Measurements from ENCODE around the gene CDC42BPG. TPM values are rescaled to one million over a fixed set of nuclear protein-coding genes. Genes with fewer than 3 reads are reported as not detected.
A peak's percentile ranks its signal among the peaks of the same experiment; 100 is the strongest.

The CDC42BPG gene
- total RNA-seq, 1 experiment from 2014 or later = 4.1 TPM

GRCh38 chr11:64826578-64827450 is 17.6 kb downstream of the CDC42BPG start:
- ATAC-seq (peak; percentile 39; the same call in 1 of the 2 replicates), DNase-seq (ENCODE audit: low read depth, low spot score) (no peak)
- ChIA-PET CTCF (interaction anchor here (0.6 kb wide), 1 partner anchor 230 kb away, joined by 5 read pairs; no protein-coding TSS in a partner anchor), POLR2A (interaction anchor here (0.6 to 0.8 kb wide), 2 partner anchors 35 to 823 kb away, joined by 3 to 4 read pairs; no protein-coding TSS in a partner anchor)
- H3K27me3 ChIP-seq (ENCODE audit: control insufficient read depth, insufficient read depth, low read length) = no peaks in the 10 kb centered on the region
- TF ChIP-seq, protein P1, sequence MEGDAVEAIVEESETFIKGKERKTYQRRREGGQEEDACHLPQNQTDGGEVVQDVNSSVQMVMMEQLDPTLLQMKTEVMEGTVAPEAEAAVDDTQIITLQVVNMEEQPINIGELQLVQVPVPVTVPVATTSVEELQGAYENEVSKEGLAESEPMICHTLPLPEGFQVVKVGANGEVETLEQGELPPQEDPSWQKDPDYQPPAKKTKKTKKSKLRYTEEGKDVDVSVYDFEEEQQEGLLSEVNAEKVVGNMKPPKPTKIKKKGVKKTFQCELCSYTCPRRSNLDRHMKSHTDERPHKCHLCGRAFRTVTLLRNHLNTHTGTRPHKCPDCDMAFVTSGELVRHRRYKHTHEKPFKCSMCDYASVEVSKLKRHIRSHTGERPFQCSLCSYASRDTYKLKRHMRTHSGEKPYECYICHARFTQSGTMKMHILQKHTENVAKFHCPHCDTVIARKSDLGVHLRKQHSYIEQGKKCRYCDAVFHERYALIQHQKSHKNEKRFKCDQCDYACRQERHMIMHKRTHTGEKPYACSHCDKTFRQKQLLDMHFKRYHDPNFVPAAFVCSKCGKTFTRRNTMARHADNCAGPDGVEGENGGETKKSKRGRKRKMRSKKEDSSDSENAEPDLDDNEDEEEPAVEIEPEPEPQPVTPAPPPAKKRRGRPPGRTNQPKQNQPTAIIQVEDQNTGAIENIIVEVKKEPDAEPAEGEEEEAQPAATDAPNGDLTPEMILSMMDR (IDR thresholded peaks at IDR 0.05) = no peak
- TF ChIP-seq SIN3A (IDR thresholded peaks at IDR 0.05; ENCODE audit: borderline replicate concordance, insufficient read depth, low read depth, low read length) (no peak), REST (IDR thresholded peaks at IDR 0.05; ENCODE audit: insufficient read depth in 1 of 2, low read depth in 2 of 2, low read length in 1 of 2) (no peak), TCF7L2 (IDR thresholded peaks at IDR 0.05; ENCODE audit: low read depth, low read length) (no peak), POLR2AphosphoS5 (IDR thresholded peaks at IDR 0.05; ENCODE audit: low read depth, low read length) (no peak)
- in situ Hi-C loops (cut with HindIII; ENCODE audit: low pct_unique_long_range_greater_than_20kb, low sequenced_read_pairs) (no loop called here), intact Hi-C loops (cut with micrococcal nuclease; ENCODE audit: unreplicated experiment) (no loop called here)
- H3K4me3 ChIP-seq (ENCODE audit: low read depth in 2 of 2, low read length in 2 of 2) = no peak overlapping the region
- no peak overlapping the region for H3K27ac ChIP-seq (ENCODE audit: low read length)
- no TSS peak for BruUV-seq (replicated peaks)
- H3K9me3 ChIP-seq (ENCODE audit: control insufficient read depth, insufficient read depth, low read depth, low read length) = no peaks in the 10 kb centered on the region
- H3K36me3 ChIP-seq (ENCODE audit: control insufficient read depth, insufficient read depth, low read length) = no peaks in the 10 kb centered on the region
- H3K4me1 ChIP-seq (ENCODE audit: control insufficient read depth, insufficient read depth, low read length) = no peaks in the 10 kb centered on the region

GRCh38 chr11:64826062-64826461 is 18.4 kb downstream of the CDC42BPG start:
- Histone ChIP-seq H3K4me3 (ENCODE audit: low read depth in 2 of 2, low read length in 2 of 2) (no peak overlapping the region), H3K9me3 (ENCODE audit: control insufficient read depth, insufficient read depth, low read depth, low read length) (no peaks in the 10 kb centered on the region), H3K4me1 (ENCODE audit: control insufficient read depth, insufficient read depth, low read length) (no peaks in the 10 kb centered on the region), H3K27ac (ENCODE audit: low read length) (no peak overlapping the region), H3K36me3 (ENCODE audit: control insufficient read depth, insufficient read depth, low read length) (no peaks in the 10 kb centered on the region), H3K27me3 (ENCODE audit: control insufficient read depth, insufficient read depth, low read length) (no peaks in the 10 kb centered on the region)
- no peak for DNase-seq (ENCODE audit: low read depth, low spot score)
- intact Hi-C loops (cut with micrococcal nuclease; ENCODE audit: unreplicated experiment) = no loop called here
- POLR2A ChIA-PET = interaction anchor here (0.6 kb wide), 2 partner anchors 589 to 823 kb away, joined by 4 read pairs; no protein-coding TSS in a partner anchor
- BruUV-seq (replicated peaks) = no TSS peak
- ATAC-seq = no peak
- TF ChIP-seq TCF7L2 (IDR thresholded peaks at IDR 0.05; ENCODE audit: low read depth, low read length) (no peak), POLR2AphosphoS5 (IDR thresholded peaks at IDR 0.05; ENCODE audit: low read depth, low read length) (no peak), REST (IDR thresholded peaks at IDR 0.05; ENCODE audit: insufficient read depth in 1 of 2, low read depth in 2 of 2, low read length in 1 of 2) (no peak), SIN3A (IDR thresholded peaks at IDR 0.05; ENCODE audit: borderline replicate concordance, insufficient read depth, low read depth, low read length) (no peak)
- TF ChIP-seq, protein P1 (IDR thresholded peaks at IDR 0.05) = no peak
- CTCF ChIA-PET = interaction anchor here (0.6 to 0.7 kb wide), 2 partner anchors 11 to 230 kb away, joined by 3 to 5 read pairs; no protein-coding TSS in a partner anchor
- in situ Hi-C loops (cut with HindIII; ENCODE audit: low pct_unique_long_range_greater_than_20kb, low sequenced_read_pairs) = no loop called here
